GM19372 (cell line): ENCODE results near the gene ATP11A.

ENCODE experiments used
- ATAC-seq: cut with Tn5 transposase; IDR thresholded peaks from one replicate; pipeline ENCODE4 v1.9.1; 2021; ENCODE audit warnings: mild to moderate bottlenecking, low read depth, moderate library complexity; ENCODE audit not compliant: unreplicated experiment

ATP11A gene

GRCh38 chr13:112910616-112911280, 220.9 kb downstream of the ATP11A start:
- no peak for ATAC-seq

DNA sequence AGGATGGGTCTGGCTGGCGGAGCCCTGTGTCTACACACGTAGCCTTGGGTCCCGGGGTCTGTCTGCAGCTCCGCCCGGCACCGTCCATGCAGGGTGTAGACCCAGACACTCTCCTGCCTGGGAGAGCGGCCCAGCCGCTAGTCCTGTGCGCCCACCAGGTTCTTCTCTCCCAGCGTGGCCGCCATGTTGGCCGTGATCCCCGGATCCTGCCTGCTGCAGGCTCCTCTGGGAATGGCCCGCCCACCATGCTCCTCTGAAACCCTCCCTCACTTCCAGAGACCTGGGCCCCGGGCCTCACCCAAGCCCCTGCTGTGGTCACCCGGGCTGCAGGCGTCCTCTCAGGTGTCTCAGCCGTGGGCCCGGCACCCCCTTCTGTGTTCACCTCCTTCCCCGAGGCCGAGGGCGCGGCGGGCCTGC, 221.5 kb downstream of the ATP11A start:
- no peak for ATAC-seq

- ATAC-seq, result no peak
Measured at GRCh38 chr13:112911883-112912282, 222.0 kb downstream of the ATP11A start.

DNA sequence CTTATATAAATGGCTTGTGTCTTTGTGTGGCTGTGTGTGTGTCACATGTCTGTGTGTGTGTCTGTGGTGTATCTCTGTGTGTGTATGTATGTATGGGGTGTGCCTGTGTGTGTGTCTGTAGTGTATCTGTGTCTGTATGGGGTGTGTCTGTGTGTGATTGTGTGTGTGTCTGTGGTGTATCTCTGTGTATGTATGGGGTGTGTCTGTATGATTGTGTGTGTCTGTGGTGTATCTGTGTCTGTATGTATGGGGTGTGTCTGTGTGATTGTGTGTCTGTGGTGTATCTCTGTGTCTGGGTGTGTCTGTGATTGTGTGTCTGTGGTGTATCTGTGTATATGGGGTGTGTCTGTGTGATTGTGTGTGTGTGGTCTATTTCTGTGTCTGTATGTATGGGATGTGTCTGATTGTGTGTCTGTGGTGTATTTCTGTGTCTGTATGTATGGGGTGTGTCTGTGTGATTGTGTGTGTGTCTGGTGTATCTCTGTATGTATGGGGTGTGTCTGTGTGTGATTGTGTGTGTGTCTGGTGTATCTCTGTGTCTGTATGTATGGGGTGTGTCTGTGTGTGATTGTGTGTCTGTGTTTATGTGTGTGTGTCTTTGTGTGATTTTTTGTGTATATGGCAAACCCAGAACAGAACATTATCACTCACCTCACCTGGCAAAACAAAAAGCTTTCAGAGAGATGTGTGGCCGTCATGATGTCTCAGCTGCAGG, 223.0 kb downstream of the ATP11A start:
- no peak for ATAC-seq

DNA sequence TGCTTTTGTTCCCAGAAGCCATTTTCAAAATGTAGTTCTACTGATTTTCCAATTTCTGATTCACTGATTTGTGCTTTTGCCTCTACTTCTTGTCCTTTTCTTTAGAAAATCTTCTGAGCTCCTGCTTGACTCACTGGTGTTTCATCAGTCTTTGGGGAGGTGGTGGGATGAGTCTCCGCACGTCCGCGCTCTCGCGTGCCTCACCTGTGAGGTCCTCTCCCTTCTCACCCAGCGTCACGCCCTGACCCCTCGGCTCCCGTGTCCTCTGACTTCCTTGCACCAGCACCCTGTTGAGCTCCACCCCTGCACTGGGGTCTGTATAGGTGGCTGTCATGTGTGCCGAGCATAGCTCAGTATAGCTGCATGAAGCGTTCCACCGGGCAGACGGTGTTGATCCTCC, 226.5 kb downstream of the ATP11A start:
- ATAC-seq, result no peak

DNA sequence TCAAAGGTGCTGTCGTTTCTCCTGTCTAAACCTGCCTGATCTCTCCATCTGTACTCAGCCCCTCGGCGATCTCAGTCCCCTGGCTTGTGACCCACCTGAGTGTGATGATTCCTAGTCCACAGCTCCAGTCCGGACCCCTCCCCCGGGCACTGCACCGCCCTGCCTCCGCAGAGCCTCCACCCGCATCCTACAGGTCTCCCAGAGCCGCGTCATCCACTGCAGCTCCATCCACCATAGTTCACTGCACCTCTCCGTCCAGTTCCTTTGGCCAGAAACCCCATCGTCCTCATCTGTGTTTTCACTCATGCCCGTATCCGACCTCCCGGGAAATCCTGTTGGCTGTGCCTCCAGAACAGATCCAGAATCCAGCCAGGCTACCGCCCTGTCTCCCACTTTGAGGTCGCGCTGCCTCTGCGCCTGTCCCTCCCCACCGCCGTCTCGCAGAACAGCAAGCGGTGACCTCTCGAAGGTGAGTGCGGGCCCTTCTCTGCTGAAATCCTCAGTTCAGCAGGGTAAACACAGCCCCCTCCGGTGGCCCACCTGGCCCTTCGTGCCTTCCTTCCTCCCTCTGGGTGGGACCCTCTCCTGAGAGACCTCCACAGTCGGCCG, 227.3 kb downstream of the ATP11A start:
- ATAC-seq, result no peak

GRCh38 chr13:112917737-112918136, 227.9 kb downstream of the ATP11A start:
- ATAC-seq, result no peak

GRCh38 chr13:112918266-112918665, 228.4 kb downstream of the ATP11A start:
- ATAC-seq, result no peak

GRCh38 chr13:112918746-112919145, 228.9 kb downstream of the ATP11A start:
- no peak for ATAC-seq

DNA sequence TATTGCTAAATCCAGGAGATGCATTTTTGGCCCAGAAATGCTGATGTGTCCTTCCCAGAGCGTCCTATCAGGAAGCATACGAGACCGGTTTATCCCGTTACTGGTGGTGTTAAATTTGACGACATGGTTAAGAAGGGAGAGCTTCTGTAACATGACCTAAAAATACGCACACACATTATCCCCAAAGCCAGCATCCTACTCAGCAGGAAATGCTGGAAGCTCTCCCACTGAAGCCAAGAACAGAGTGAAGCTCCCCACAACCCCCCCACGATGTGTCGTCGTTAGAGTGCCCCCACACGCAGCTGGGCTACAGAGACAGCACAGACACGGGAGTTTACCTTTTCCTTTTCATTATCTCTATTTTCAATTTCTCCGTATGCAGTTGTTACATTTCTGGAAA, 234.1 kb downstream of the ATP11A start:
- no peak for ATAC-seq

GRCh38 chr13:112924365-112924764, 234.5 kb downstream of the ATP11A start:
- no peak for ATAC-seq

- ATAC-seq, result no peak
Measured at GRCh38 chr13:112926003-112926402, 236.2 kb downstream of the ATP11A start.

DNA sequence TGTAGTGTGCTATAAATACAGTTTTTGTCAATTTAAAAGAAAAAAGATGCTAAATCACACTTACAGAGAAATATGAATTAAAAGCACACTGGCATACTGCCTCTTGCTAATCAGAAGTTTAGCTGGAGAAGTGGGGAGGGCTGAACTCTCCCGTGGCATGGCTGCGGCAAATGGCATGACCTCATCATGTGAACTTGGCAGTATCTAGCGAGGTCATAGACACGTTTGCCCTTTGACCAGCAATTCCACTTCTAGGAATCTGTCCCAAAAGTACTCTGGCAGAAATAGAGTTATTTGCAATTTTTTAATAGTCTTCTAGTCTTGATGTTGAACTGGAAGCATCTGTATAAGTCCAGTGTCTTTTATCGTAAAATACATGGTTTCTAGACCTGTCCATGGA, 237.2 kb downstream of the ATP11A start:
- no peak for ATAC-seq

DNA sequence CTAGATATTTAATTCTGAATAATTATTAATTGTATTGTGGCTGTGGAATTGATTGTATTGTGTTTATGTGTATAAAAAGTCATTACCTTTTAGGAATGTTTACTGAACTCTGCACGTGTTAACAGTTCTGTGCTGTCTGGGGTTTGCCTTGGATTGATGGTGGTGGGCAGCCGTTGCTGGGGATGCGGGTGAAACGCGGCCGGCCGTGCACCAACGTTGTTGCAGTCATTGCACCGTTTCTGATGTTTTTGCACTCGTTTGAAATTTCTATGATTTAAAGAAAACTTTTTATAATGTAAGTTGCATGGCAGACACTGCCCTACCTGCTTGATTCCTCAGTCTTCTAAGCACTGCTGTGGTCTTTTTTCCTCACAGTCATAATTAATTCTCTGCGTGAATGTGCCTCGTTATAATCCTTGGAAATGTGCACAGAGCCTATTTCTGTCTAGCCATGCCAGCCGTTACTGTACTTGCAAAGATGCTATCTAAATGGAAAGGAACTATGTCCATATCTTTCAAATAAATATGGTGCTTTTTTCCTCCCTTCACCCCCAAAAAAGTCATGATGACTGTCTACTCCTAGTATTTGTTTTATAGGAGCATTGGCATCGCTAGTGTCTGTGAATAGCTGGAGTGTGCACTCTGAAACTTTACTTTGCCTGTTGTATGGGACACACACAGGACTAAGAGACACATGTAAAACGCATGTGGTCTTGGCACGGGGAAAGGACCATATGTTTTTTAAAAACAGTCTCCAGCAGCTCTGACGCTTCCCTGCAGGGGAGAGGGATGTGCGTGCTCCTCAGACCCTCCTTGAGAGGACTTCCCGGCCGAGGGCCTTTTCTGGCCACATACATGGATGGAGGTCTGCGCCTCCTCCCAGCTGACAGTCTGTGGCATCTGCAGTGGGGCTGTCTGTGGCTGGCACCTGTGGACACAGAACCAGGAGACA, 238.5 kb downstream of the ATP11A start:
- ATAC-seq, result no peak

DNA sequence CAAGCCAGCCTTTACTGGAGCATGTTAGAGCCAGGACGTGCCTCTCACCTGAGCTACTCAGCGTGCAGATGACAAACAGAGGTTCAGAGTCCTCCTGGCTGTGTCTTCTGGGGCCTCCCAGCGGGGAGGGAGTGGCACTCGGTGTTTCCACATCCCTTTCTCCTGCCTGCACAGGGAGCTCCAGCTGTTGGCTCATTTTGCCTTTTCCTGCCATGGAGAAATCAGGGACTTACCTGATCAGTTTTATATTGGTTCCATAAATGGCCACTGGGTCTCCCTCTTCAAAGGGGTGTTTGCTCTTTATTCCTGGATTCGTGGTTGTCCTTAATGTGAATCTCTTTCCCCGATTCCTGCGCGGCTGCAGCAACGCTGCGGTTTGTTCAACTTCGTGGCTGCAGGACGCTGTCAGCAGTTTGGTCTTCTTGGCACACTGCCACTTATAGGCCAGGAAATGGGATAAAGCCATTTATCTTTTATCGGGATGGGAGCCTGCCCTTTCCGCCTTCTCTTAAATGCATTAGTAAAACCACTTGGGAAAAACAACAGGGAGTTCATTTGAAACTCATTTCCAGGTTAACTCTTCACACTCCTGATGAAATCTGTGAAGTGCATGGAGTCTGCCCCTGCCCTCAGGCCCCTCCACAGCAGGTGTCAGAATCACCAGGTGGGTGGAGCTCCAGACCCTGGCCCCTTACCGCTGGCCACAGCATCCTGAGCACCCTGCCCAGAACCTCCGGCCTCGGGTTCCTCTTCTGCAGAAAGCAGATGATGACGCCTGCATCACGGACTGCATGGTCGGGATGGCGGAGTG, 239.3 kb downstream of the ATP11A start:
- ATAC-seq, result no peak

DNA sequence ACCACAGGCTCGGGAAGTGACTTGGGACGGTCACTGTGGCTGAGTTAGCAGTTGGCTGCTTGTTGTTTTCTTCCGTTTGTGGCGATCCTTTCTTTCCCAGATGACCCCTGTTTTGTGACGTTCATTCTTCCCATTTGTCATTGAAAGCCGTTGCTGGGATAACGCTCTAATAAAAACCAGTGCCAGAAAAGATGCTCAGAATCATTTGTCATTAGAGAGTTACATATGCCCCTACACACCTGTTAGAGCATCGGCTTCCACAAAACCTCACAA, 239.9 kb downstream of the ATP11A start:
- ATAC-seq, result no peak

GRCh38 chr13:112930192-112930591, 240.4 kb downstream of the ATP11A start:
- no peak for ATAC-seq

- peak; percentile 96 for ATAC-seq
Measured at GRCh38 chr13:112931028-112931934, 241.4 kb downstream of the ATP11A start.

GRCh38 chr13:112932971-112933370, 243.1 kb downstream of the ATP11A start:
- ATAC-seq, result no peak
